HL-60 (cell line): ENCODE results near the gene HSPA1A.

ENCODE experiments used
- DNase-seq, 2 experiments: peaks; one replicate each; pipeline ENCODE4 v3.0.0-alpha.2; 2010 to 2020; ENCODE audit warnings: low read depth in 1 of 2, low spot score in 1 of 2
- H3K27ac ChIP-seq: fragments of 250-450 bp; sonication (Bioruptor Pico); replicated peaks from 2 replicates; pipeline ENCODE4 v1.5.1; 2020; ENCODE audit warnings: mild to moderate bottlenecking, moderate library complexity
- H3K27me3 ChIP-seq: fragments of 250-450 bp; sonication (Bioruptor Pico); 2 replicates; pipeline ENCODE4 v1.5.1; 2021; ENCODE audit warnings: mild to moderate bottlenecking, moderate library complexity; ENCODE audit not compliant: insufficient read depth, poor library complexity, severe bottlenecking
- H3K4me3 ChIP-seq: replicated peaks from 2 replicates; pipeline ENCODE4 v1.5.1; 2011; ENCODE audit warnings: mild to moderate bottlenecking, control low read depth, low read length; ENCODE audit not compliant: insufficient read depth
- GABPA ChIP-seq: IDR thresholded peaks from 2 replicates; pipeline ENCODE4 v1.6.1; 2012; ENCODE audit warnings: low read depth
- POLR2AphosphoS5 ChIP-seq: IDR thresholded peaks from 2 replicates; pipeline ENCODE4 v1.6.1; 2012; ENCODE audit warnings: low read depth
- REST ChIP-seq: IDR thresholded peaks from 2 replicates; pipeline ENCODE4 v1.6.1; 2012; ENCODE audit warnings: low read depth; ENCODE audit not compliant: insufficient replicate concordance
- SPI1 ChIP-seq: IDR thresholded peaks from 2 replicates; pipeline ENCODE4 v1.6.1; 2012; ENCODE audit warnings: low read depth, mild to moderate bottlenecking, borderline replicate concordance
- TF ChIP-seq, protein P1 (sequence below): IDR thresholded peaks from one replicate; pipeline ENCODE4 v1.5.1; 2011; ENCODE audit warnings: low read length, control low read depth, inconsistent platforms; ENCODE audit not compliant: insufficient read depth

HSPA1A gene

DNA sequence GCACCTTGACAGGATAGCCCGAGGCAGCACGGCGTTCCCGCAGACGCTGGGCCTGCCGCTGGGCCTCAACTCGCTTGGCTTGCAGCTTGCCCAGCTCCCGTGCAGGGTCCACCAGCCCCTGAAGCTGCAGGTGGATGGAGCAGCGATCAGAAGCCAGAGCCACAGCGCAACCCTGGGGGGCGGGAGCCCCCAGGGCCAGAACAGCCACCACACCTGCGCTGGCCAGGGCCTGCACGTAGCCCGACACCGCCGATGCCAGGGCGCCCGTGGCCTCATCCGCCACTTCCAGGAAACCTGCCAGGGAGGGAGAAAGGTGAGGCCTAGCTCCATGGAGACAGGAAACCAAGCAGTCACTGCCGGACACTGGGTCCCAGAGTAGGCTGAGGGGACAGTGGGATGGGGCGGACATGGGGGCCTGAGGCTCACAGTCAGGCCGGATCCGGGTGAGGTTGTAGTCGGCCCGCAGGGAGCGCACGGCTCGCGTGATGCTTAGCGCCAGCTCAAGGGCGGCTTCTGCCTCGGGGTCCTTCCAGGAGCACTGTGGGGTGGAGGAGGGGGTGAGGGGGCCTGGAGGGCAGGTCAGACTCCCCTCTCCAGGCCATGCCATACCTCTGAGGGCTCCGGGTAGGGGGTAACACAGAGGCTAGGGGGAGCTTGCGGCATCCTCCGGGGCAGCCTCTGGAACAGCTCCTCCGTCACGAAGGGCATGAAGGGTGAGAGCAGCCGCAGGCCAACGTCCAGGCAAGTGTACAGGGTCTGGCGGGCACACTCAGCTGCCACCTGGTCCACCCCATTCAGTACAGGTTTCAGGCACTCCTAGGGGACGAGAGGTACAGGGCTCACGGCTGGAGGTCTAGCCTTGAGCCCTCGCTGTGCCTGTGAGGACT lies 36.1 kb upstream of the HSPA1A start:
- no peak overlapping the region for H3K4me3 ChIP-seq
- H3K27ac ChIP-seq = no peak overlapping the region
- no peak for TF ChIP-seq GABPA
- TF ChIP-seq, protein P1, sequence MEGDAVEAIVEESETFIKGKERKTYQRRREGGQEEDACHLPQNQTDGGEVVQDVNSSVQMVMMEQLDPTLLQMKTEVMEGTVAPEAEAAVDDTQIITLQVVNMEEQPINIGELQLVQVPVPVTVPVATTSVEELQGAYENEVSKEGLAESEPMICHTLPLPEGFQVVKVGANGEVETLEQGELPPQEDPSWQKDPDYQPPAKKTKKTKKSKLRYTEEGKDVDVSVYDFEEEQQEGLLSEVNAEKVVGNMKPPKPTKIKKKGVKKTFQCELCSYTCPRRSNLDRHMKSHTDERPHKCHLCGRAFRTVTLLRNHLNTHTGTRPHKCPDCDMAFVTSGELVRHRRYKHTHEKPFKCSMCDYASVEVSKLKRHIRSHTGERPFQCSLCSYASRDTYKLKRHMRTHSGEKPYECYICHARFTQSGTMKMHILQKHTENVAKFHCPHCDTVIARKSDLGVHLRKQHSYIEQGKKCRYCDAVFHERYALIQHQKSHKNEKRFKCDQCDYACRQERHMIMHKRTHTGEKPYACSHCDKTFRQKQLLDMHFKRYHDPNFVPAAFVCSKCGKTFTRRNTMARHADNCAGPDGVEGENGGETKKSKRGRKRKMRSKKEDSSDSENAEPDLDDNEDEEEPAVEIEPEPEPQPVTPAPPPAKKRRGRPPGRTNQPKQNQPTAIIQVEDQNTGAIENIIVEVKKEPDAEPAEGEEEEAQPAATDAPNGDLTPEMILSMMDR = no peak
- TF ChIP-seq SPI1 = no peak
- TF ChIP-seq POLR2AphosphoS5 = no peak
- no peak for TF ChIP-seq REST
- no peak for DNase-seq
- H3K27me3 ChIP-seq = no peaks in the 10 kb centered on the region

DNA sequence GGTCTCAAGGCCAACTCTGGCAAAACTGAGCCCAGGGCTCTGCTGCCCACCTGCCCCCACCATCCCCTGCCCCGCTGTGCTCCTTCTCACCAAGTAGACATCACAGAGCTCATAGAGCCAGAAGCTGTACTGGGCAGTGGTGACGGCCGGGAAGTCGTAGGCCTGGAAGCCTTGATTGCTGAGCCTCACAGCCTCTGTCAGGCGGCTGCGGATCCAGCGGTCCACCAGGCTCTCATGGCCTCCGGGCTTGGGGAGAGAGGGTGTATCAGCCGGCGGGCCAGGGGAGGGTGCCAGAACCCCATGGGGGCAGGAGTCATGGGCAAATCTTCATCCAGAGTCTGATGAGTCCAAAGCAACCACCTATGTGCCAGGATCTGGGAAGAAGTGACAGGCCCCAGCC lies 35.4 kb upstream of the HSPA1A start:
- H3K4me3 ChIP-seq = no peak overlapping the region
- no peak overlapping the region for H3K27ac ChIP-seq
- TF ChIP-seq REST (no peak), POLR2AphosphoS5 (no peak), GABPA (no peak), SPI1 (no peak)
- TF ChIP-seq, protein P1 = no peak
- H3K27me3 ChIP-seq = no peaks in the 10 kb centered on the region
- no peak for DNase-seq

GRCh38 chr6:31780507-31781243 lies 34.7 kb upstream of the HSPA1A start:
- Histone ChIP-seq H3K4me3 (no peak overlapping the region), H3K27ac (no peak overlapping the region), H3K27me3 (no peaks in the 10 kb centered on the region)
- TF ChIP-seq POLR2AphosphoS5 (no peak), REST (no peak), GABPA (no peak), SPI1 (no peak)
- TF ChIP-seq, protein P1 = no peak
- no peak for DNase-seq
